ENCODE measurements around the gene ANKLE1. TPM values are rescaled to one million over a fixed set of nuclear protein-coding genes. Genes with fewer than 3 reads are reported as not detected.

ANKLE1 gene
- polyA plus RNA-seq, 1 of the 3 experiments (the other 2 are of a cell fraction) = 2.6 TPM

GRCh38 chr19:17296976-17297375 lies 15.3 kb downstream of the ANKLE1 start (continued):
- TF ChIP-seq CTCF (IDR thresholded peaks at IDR 0.05) (no peak), RXRA (IDR thresholded peaks at IDR 0.05; ENCODE audit: borderline replicate concordance, low read depth) (no peak), CHD2 (IDR thresholded peaks at IDR 0.05; ENCODE audit: low read length, partially characterized antibody) (no peak), REST (IDR thresholded peaks at IDR 0.05; ENCODE audit: low read depth, low read length) (no peak), POLR2AphosphoS5 (IDR thresholded peaks at IDR 0.05; ENCODE audit: low read depth, low read length) (no peak), SMC3 (IDR thresholded peaks at IDR 0.05; ENCODE audit: low read depth, low read length) (no peak)

- 97% methylated on average over 11 of the region's 51 CpGs for WGBS (ENCODE audit: low lambda C conversion rate)
- Histone ChIP-seq H3K79me2 (ENCODE audit: insufficient read depth) (peaks cover 2% of the 10 kb centered on the region; the same call in 1 of the 2 replicates), H2AFZ (ENCODE audit: low read depth) (no peak overlapping the region), H3K4me3 (ENCODE audit: low read depth in 2 of 2, low read length in 1 of 2) (no peak overlapping the region), H3K4me2 (no peak overlapping the region), H3K9ac (no peak overlapping the region), H3K27ac (ENCODE audit: low read depth in 2 of 2, low read length in 1 of 2) (no peak overlapping the region), H3K4me1 (ENCODE audit: control insufficient read depth in 1 of 2, insufficient read depth in 2 of 2, low read depth in 1 of 2, low read length in 1 of 2) (peaks cover 12 to 27% of the 10 kb centered on the region in 2 experiments; a peak in 3 of 4 replicates), H3K9me3 (no peaks in the 10 kb centered on the region), H3K27me3 (ENCODE audit: insufficient read depth) (no peaks in the 10 kb centered on the region), H3K9me2 (no peaks in the 10 kb centered on the region), H3K36me3 (replicated peaks in 1 of 2; ENCODE audit: control insufficient read depth in 1 of 2, insufficient read depth in 2 of 2, low read length in 1 of 2) (peaks cover 0 to 3% of the 10 kb centered on the region in 2 experiments), H4K20me1 (ENCODE audit: insufficient read depth) (no peaks in the 10 kb centered on the region), H3F3A (replicated peaks; ENCODE audit: insufficient read depth) (peaks cover 22% of the 10 kb centered on the region)
- TF ChIP-seq USF1 (IDR thresholded peaks at IDR 0.05; ENCODE audit: borderline replicate concordance, low read depth) = no peak
- TF ChIP-seq FOXJ3 (CRISPR knock-in tag; IDR thresholded peaks at IDR 0.05) = no peak
- TF ChIP-seq FOSL2 (IDR thresholded peaks at IDR 0.05; ENCODE audit: borderline replicate concordance, low read depth) = no peak
- TF ChIP-seq EZH2phosphoT487 (IDR thresholded peaks at IDR 0.05; ENCODE audit: borderline replicate concordance, low read depth) = no peak
- CTCF ChIA-PET = interaction anchor here (1.0 kb wide), 1 partner anchor 147 kb away, joined by 3 read pairs; the partner anchor contains the start of gene TMEM221
- DNase-seq = no peak
- POLR2A ChIA-PET = interaction anchor here (2.2 kb wide), 1 partner anchor 32 kb away, joined by 4 read pairs; no protein-coding TSS in a partner anchor
Observed at GRCh38 chr19:17300992-17301619, 19.4 kb downstream of the ANKLE1 start.

Data from SK-N-SH (cell line).